HepG2 (cell line): ENCODE measurements around the gene CLDN5. TPM values are rescaled to one million over a fixed set of nuclear protein-coding genes. Genes with fewer than 3 reads are reported as not detected.

ENCODE experiments used
- AHDC1 ChIP-seq: sonication (generic); formaldehyde crosslinking; IDR thresholded peaks from 2 replicates; pipeline ENCODE4 v1.5.1; 2020; ENCODE audit warnings: mild to moderate bottlenecking, missing genetic modification reagents, borderline replicate concordance
- CTCF ChIP-seq: sonication (generic); formaldehyde crosslinking; IDR thresholded peaks from 2 replicates; pipeline ENCODE4 v1.5.0; 2020; ENCODE audit warnings: mild to moderate bottlenecking, missing genetic modification reagents, moderate library complexity
- ZBTB40 ChIP-seq, 2 experiments: fragments of 450-650 bp in 1 of 2; sonication (generic) in 1 of 2; formaldehyde crosslinking in 1 of 2; IDR thresholded peaks; 2 replicates each; pipeline versions ENCODE4 v1.6.1 to v1.8.0; 2016 to 2022; ENCODE audit warnings: antibody characterized with exemption in 1 of 2, mild to moderate bottlenecking in 1 of 2, missing genetic modification reagents in 1 of 2
- ZNF18 ChIP-seq: sonication (generic); formaldehyde crosslinking; IDR thresholded peaks from 2 replicates; pipeline ENCODE4 v1.8.0; 2022; ENCODE audit warnings: mild to moderate bottlenecking, missing genetic modification reagents; ENCODE audit not compliant: insufficient replicate concordance
- ZNF788 ChIP-seq: sonication (generic); formaldehyde crosslinking; IDR thresholded peaks from 2 replicates; pipeline ENCODE4 v1.5.0; 2020; ENCODE audit warnings: mild to moderate bottlenecking, missing genetic modification reagents, borderline replicate concordance
- polyA plus RNA-seq, 8 experiments: library from polyadenylated mRNA; depleted of rRNA in 3 of 8; stranded (reverse) in 7 of 8; unstranded in 1 of 8; fragments of >200 nt; fragmentation: Illumina TruSeq in 4 of 8; extraction: Trizol in 4 of 8; gene quantifications; 2 replicates each; pipeline versions ENCODE4 v1.2.1 to v1.2.3, GENCODE V29; 2011 to 2016; ENCODE audit warnings: low read depth in 4 of 8, missing spikeins in 1 of 8, mixed read lengths in 1 of 8; ENCODE audit not compliant: insufficient read depth in 1 of 8
- total RNA-seq, 5 experiments: library from RNA; depleted of rRNA; stranded (reverse); fragments of >200 nt; fragmentation: Illumina TruSeq; extraction: Trizol; gene quantifications; 2 replicates each; pipeline ENCODE4 v1.2.3, GENCODE V29; 2016; ENCODE audit warnings: low read depth in 1 of 5
- TF ChIP-seq, protein P1 (sequence below): sonication (generic); formaldehyde crosslinking; IDR thresholded peaks from 2 replicates; pipeline ENCODE4 v1.5.0; 2020; ENCODE audit warnings: mild to moderate bottlenecking, missing genetic modification reagents

The CLDN5 gene
- total and polyA plus RNA-seq, 2 of the 13 experiments (the other 11 are each of a cell fraction or from before 2014, with no cell fraction given), result not detected

- TF ChIP-seq AHDC1 (no peak), ZBTB40 (IDR thresholded peaks at IDR 0.05) (0 out of 2 replicates have a peak, but pooled peaks have one; percentile 24), ZBTB40 (CRISPR knock-in tag; IDR thresholded peaks at IDR 0.05) (no peak), CTCF (CRISPR knock-in tag) (no peak), ZNF18 (no peak), ZNF788 (CRISPR knock-in tag) (0 out of 2 replicates have a peak, but pooled peaks have one; percentile 28)
- TF ChIP-seq, protein P1, sequence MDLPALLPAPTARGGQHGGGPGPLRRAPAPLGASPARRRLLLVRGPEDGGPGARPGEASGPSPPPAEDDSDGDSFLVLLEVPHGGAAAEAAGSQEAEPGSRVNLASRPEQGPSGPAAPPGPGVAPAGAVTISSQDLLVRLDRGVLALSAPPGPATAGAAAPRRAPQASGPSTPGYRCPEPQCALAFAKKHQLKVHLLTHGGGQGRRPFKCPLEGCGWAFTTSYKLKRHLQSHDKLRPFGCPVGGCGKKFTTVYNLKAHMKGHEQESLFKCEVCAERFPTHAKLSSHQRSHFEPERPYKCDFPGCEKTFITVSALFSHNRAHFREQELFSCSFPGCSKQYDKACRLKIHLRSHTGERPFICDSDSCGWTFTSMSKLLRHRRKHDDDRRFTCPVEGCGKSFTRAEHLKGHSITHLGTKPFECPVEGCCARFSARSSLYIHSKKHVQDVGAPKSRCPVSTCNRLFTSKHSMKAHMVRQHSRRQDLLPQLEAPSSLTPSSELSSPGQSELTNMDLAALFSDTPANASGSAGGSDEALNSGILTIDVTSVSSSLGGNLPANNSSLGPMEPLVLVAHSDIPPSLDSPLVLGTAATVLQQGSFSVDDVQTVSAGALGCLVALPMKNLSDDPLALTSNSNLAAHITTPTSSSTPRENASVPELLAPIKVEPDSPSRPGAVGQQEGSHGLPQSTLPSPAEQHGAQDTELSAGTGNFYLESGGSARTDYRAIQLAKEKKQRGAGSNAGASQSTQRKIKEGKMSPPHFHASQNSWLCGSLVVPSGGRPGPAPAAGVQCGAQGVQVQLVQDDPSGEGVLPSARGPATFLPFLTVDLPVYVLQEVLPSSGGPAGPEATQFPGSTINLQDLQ (CRISPR knock-in tag), result no peak
These were observed 45.3 kb downstream of the CLDN5 start, which contains the start of gene UFD1 (continued) for GRCh38 chr22:19478901-19479354.
